Panc1 (cell line): Measurements from ENCODE around the gene GUCY1A2. TPM values are rescaled to one million over a fixed set of nuclear protein-coding genes. Genes with fewer than 3 reads are reported as not detected.
"Not testable (repeated sequence)": the region's sequence is repeated elsewhere in the genome, so short reads cannot be mapped to it uniquely, and the experiment has no call there.

Experiments
- ATAC-seq: fragments of 200-7000 bp; cut with Tn5 transposase; 2 replicates; pipeline ENCODE4 v1.9.1; 2020; ENCODE audit warnings: mild to moderate bottlenecking, moderate library complexity
- BruUV-seq: library from RNA; stranded (reverse); fragments of 400-500 nt; replicated peaks from 2 replicates; lab custom pipeline; 2021; lab: Mats Ljungman, UMichigan
- CTCF ChIA-PET: fragments of 300-600 bp; sonication (Branson Sonifier 250); formaldehyde crosslinking; loops from one replicate; lab custom pipeline; 2022; ENCODE audit warnings: antibody characterized with exemption; lab: Charles Lee
- POLR2A ChIA-PET: fragments of 300-600 bp; sonication (Branson Sonifier 250); formaldehyde crosslinking; loops from one replicate; lab custom pipeline; 2022; ENCODE audit warnings: antibody characterized with exemption; lab: Charles Lee
- DNase-seq: peaks from one replicate; pipeline ENCODE4 v3.0.0-alpha.2; 2010; ENCODE audit warnings: low read depth, low spot score
- H3K27ac ChIP-seq: 2 replicates; pipeline ENCODE4 v1.5.1; 2011; ENCODE audit warnings: mild to moderate bottlenecking, low read length, inconsistent platforms
- H3K27me3 ChIP-seq: fragments of 200-500 bp; sonication (Bioruptor generic); 2 replicates; pipeline ENCODE4 v1.6.0; 2014; ENCODE audit warnings: low read length, inconsistent platforms; ENCODE audit not compliant: control insufficient read depth, insufficient read depth
- H3K36me3 ChIP-seq: fragments of 200-500 bp; sonication (Bioruptor generic); 2 replicates; pipeline ENCODE4 v1.5.1; 2014; ENCODE audit warnings: inconsistent platforms, mild to moderate bottlenecking, low read length, moderate library complexity; ENCODE audit not compliant: control insufficient read depth, insufficient read depth
- H3K4me1 ChIP-seq: 2 replicates; pipeline ENCODE4 v1.5.1; 2011; ENCODE audit warnings: inconsistent platforms, mild to moderate bottlenecking, low read length, moderate library complexity; ENCODE audit not compliant: control insufficient read depth, insufficient read depth
- H3K4me3 ChIP-seq, 2 experiments: 2 replicates each; pipeline ENCODE4 v1.5.1; 2011 to 2012; ENCODE audit warnings: low read depth in 2 of 2, low read length in 2 of 2, mild to moderate bottlenecking in 2 of 2, inconsistent platforms in 1 of 2, moderate library complexity in 1 of 2
- H3K9me3 ChIP-seq: fragments of 200-500 bp; sonication (Bioruptor generic); 2 replicates; pipeline ENCODE4 v1.5.1; 2014; ENCODE audit warnings: low read depth, mild to moderate bottlenecking, inconsistent platforms, low read length, moderate library complexity; ENCODE audit not compliant: control insufficient read depth, insufficient read depth
- CTCF ChIP-seq: fragments of 450-650 bp; IDR thresholded peaks from 2 replicates; pipeline ENCODE4 v1.5.1; 2017; ENCODE audit warnings: mild to moderate bottlenecking
- POLR2AphosphoS5 ChIP-seq: IDR thresholded peaks from 2 replicates; pipeline ENCODE4 v1.6.1; 2012; ENCODE audit warnings: mild to moderate bottlenecking, low read depth, low read length, moderate library complexity
- REST ChIP-seq, 2 experiments: IDR thresholded peaks; 2 replicates each; pipeline ENCODE4 v1.6.1; 2011 to 2012; ENCODE audit warnings: low read depth in 2 of 2, control low read depth in 1 of 2, low read length in 1 of 2, mild to moderate bottlenecking in 1 of 2, moderate library complexity in 1 of 2; ENCODE audit not compliant: insufficient read depth in 1 of 2
- SIN3A ChIP-seq: IDR thresholded peaks from 2 replicates; pipeline ENCODE4 v1.6.1; 2012; ENCODE audit warnings: low read depth, mild to moderate bottlenecking, low read length, moderate library complexity, borderline replicate concordance; ENCODE audit not compliant: insufficient read depth
- TCF7L2 ChIP-seq: IDR thresholded peaks from 2 replicates; pipeline ENCODE4 v1.6.1; 2011; ENCODE audit warnings: mild to moderate bottlenecking, low read depth, low read length, inconsistent platforms
- in situ Hi-C: cut with HindIII; loops from 2 replicates; pipeline ENCODE4 v1.10.0; 2016; ENCODE audit warnings: low sequenced_read_pairs, low pct_unique_long_range_greater_than_20kb
- intact Hi-C: fragments of 100-400 bp; cut with micrococcal nuclease; formaldehyde crosslinking; loops from one replicate; pipeline ENCODE4 v1.10.0; 2022; ENCODE audit not compliant: unreplicated experiment
- total RNA-seq: library from RNA; stranded (reverse); gene quantifications from one replicate; pipeline ENCODE4 v1.2.1, GENCODE V29; 2021; ENCODE audit not compliant: unreplicated experiment

Gene GUCY1A2
- total RNA-seq, 1 experiment from 2014 or later: 1.9 TPM

GRCh38 chr11:107050899-107051298 lies 32.6 kb upstream of the GUCY1A2 start:
- H3K27me3 ChIP-seq, DNase-seq, in situ Hi-C loops, ATAC-seq, POLR2A ChIA-PET, H3K27ac ChIP-seq, H3K36me3 ChIP-seq, H3K9me3 ChIP-seq, H3K4me1 ChIP-seq, BruUV-seq, CTCF ChIA-PET, intact Hi-C loops, H3K4me3 ChIP-seq: not testable (repeated sequence)

- DNase-seq: no peak
- H3K9me3 ChIP-seq: peaks cover 10% of the 10 kb centered on the region; the same call in 1 of the 2 replicates
- ATAC-seq: no peak
- no peak overlapping the region for H3K27ac ChIP-seq
- POLR2A ChIA-PET: no interaction called here
- BruUV-seq: no TSS peak
- H3K36me3 ChIP-seq: no peaks in the 10 kb centered on the region
- H3K4me1 ChIP-seq: no peaks in the 10 kb centered on the region
- no peaks in the 10 kb centered on the region for H3K27me3 ChIP-seq
- no peak for TF ChIP-seq POLR2AphosphoS5
- no peak for TF ChIP-seq CTCF
- no peak for TF ChIP-seq SIN3A
- TF ChIP-seq TCF7L2: no peak
- CTCF ChIA-PET: no interaction called here
- intact Hi-C loops: no loop called here
- no peak overlapping the region for H3K4me3 ChIP-seq
- in situ Hi-C loops: no loop called here
Observed at GRCh38 chr11:107050121-107050520, 31.8 kb upstream of the GUCY1A2 start.

- Histone ChIP-seq H3K4me3 (no peak overlapping the region), H3K36me3 (no peaks in the 10 kb centered on the region), H3K9me3 (peaks cover 6% of the 10 kb centered on the region; the same call in 1 of the 2 replicates), H3K27ac (no peak overlapping the region), H3K27me3 (no peaks in the 10 kb centered on the region), H3K4me1 (no peaks in the 10 kb centered on the region)
- POLR2A ChIA-PET: no interaction called here
- ATAC-seq (no peak), DNase-seq (no peak)
- in situ Hi-C loops: no loop called here
- BruUV-seq: no TSS peak
- intact Hi-C loops: no loop called here
- TF ChIP-seq SIN3A (no peak), POLR2AphosphoS5 (no peak), CTCF (no peak), REST (IDR thresholded peaks at IDR 0.05; ENCODE audit: insufficient read depth in 1 of 2, low read depth in 2 of 2, low read length in 1 of 2) (no peak), TCF7L2 (no peak)
- CTCF ChIA-PET: no interaction called here
Observed at GRCh38 chr11:107044503-107044902, 26.2 kb upstream of the GUCY1A2 start.
